ENCODE measurements around the gene MED25. TPM values are rescaled to one million over a fixed set of nuclear protein-coding genes. Genes with fewer than 3 reads are reported as not detected.

Gene MED25
- total and polyA plus RNA-seq, 2 of the 8 experiments (the other 6 are each of a cell fraction or from before 2014, with no cell fraction given), result 21.6 to 71.4 TPM

GRCh38 chr19:49884109-49884508 is 66.0 kb downstream of the MED25 start:
- H4K20me1 ChIP-seq (replicated peaks in 1 of 2; ENCODE audit: control insufficient read depth in 1 of 2, insufficient read depth in 2 of 2, low read length in 2 of 2), result peaks cover 10 to 19% of the 10 kb centered on the region in 2 experiments
- TF ChIP-seq CTBP2 (IDR thresholded peaks at IDR 0.05; ENCODE audit: borderline replicate concordance, insufficient read depth, insufficient read length, low read length), result no peak
- DNase-seq (ENCODE audit: low read depth in 1 of 2, low spot score in 2 of 2) (no peak), FAIRE-seq (no peak)
- no peak overlapping the region for H2BK12ac ChIP-seq (ENCODE audit: low read depth, low read length)
- ChIA-PET POLR2A (ENCODE audit: partially characterized antibody) (interaction anchor here (0.8 to 1.7 kb wide), 3 partner anchors 15 to 46 kb away, joined by 3 to 5 read pairs (median 3); no protein-coding TSS in a partner anchor), CTCF (ENCODE audit: partially characterized antibody) (interaction anchor here (0.7 to 1.2 kb wide), 2 partner anchors 19 to 35 kb away, joined by 3 read pairs; no protein-coding TSS in a partner anchor)
- peaks cover 5% of the 10 kb centered on the region; the same call in 1 of the 2 replicates for H3K79me1 ChIP-seq (ENCODE audit: low read depth, low read length)
- 93% methylated on average over 13 of the region's 18 CpGs; no CpG with 5 or more reads in 1 of the 2 experiments for WGBS, 2 experiments (ENCODE audit: extremely low coverage in 1 of 2, insufficient coverage in 1 of 2, insufficient read length in 1 of 2, insufficient replicate concordance in 2 of 2, low coverage in 1 of 2, low lambda C conversion rate in 2 of 2, missing lambda C conversion rate in 1 of 2)
- no peak overlapping the region for H3K18ac ChIP-seq (ENCODE audit: extremely low read depth, low read length)
- peaks cover 24 to 55% (median 49%) of the 10 kb centered on the region in 4 experiments for H3K36me3 ChIP-seq (ENCODE audit: control insufficient read depth in 2 of 4, insufficient read depth in 4 of 4, low read length in 3 of 4)
- no peak overlapping the region for H3K4me3 ChIP-seq (ENCODE audit: extremely low read depth in 1 of 4, insufficient read depth in 2 of 4, low read depth in 3 of 4, low read length in 4 of 4)
- no peak overlapping the region for H3K23ac ChIP-seq (ENCODE audit: insufficient read length)
- H3K4me2 ChIP-seq (ENCODE audit: insufficient read depth in 1 of 2, low read depth in 2 of 2, low read length in 2 of 2), result no peak overlapping the region
- no peak overlapping the region for H4K91ac ChIP-seq (replicated peaks; ENCODE audit: insufficient read length, low read length)
- no peak overlapping the region for H3K9ac ChIP-seq (replicated peaks in 1 of 4; ENCODE audit: extremely low read depth in 1 of 4, low read depth in 3 of 4, low read length in 3 of 4)
- H2BK20ac ChIP-seq (ENCODE audit: low read length), result no peak overlapping the region
- H3K56ac ChIP-seq (replicated peaks; ENCODE audit: insufficient read length, low read depth, low read length), result no peak overlapping the region
- no peak overlapping the region for H2AFZ ChIP-seq (ENCODE audit: low read length)
- H3K23me2 ChIP-seq (ENCODE audit: low read depth, low read length), result no peaks in the 10 kb centered on the region
- no peak overlapping the region for H2BK120ac ChIP-seq (replicated peaks; ENCODE audit: low read depth, low read length)
- H3K4me1 ChIP-seq (replicated peaks in 1 of 4; ENCODE audit: control insufficient read depth in 3 of 4, insufficient read depth in 4 of 4, low read length in 3 of 4), result no peaks in the 10 kb centered on the region; a peak in 2 of 7 replicates
- H3K4ac ChIP-seq (replicated peaks; ENCODE audit: insufficient read length, low read depth, low read length), result no peak overlapping the region
- H3K27me3 ChIP-seq (replicated peaks in 1 of 4; ENCODE audit: control insufficient read depth in 3 of 4, extremely low read depth in 1 of 4, insufficient read depth in 3 of 4, low read length in 3 of 4), result peaks cover 0 to 1% (median under 1%) of the 10 kb centered on the region in 4 experiments; a peak in 4 of 7 replicates
- no peak overlapping the region for H4K8ac ChIP-seq (ENCODE audit: extremely low read depth, insufficient read depth, low read length)
- no peak overlapping the region for H3K14ac ChIP-seq (ENCODE audit: insufficient read length)
- no peak overlapping the region for H3K27ac ChIP-seq (ENCODE audit: low read depth, low read length)
- peaks cover 0 to 5% of the 10 kb centered on the region in 2 experiments; a peak in 1 of 4 replicates for H3K79me2 ChIP-seq (ENCODE audit: control insufficient read depth in 1 of 2, insufficient read depth in 2 of 2, low read length in 2 of 2)
- no peak overlapping the region for H2BK5ac ChIP-seq (ENCODE audit: low read depth, low read length)
- H4K5ac ChIP-seq (ENCODE audit: insufficient read length, low read depth, low read length), result no peak overlapping the region
- H2BK15ac ChIP-seq (ENCODE audit: low read length), result no peak overlapping the region
- no peak overlapping the region for H2AK5ac ChIP-seq (ENCODE audit: low read depth, low read length)
- peaks cover 0 to 3% of the 10 kb centered on the region in 2 experiments; a peak in 1 of 4 replicates for H3K9me3 ChIP-seq (ENCODE audit: insufficient read depth in 2 of 2, low read depth in 1 of 2, low read length in 1 of 2)
